ENCODE data around the gene PDIA5.

PDIA5 gene

DNA sequence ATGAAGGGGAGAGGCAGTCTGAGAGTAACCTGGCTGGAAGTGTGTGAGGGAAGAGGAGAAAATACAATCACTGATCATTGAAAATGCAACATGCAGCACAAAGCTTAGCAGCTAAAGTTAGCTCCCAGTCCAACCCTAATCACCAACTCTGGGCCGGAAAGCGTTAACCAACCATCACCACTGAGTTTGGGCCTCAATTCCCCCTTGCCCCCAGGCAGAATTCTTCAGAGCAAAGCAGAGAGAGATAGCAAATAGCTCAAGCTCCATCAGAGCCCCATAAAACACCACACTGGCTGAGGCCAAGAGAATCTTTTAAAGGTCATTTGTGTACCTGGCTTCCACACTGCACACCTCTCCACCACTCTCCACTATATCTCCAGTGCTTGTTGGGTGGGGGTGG is 16.2 kb upstream of the PDIA5 start:
- H3K27me3 ChIP-seq (ENCODE audit: insufficient read depth, low read length, poor library complexity, severe bottlenecking) = no peaks in the 10 kb centered on the region
- no peaks in the 10 kb centered on the region for H3K9me3 ChIP-seq (ENCODE audit: insufficient read depth, low read depth, low read length)
- no peak overlapping the region for H3K4me3 ChIP-seq (ENCODE audit: low read length, poor library complexity, severe bottlenecking)
- no peak overlapping the region for H3K4me2 ChIP-seq (ENCODE audit: low read depth, low read length, poor library complexity, severe bottlenecking)
- H3K36me3 ChIP-seq (ENCODE audit: insufficient read depth, low read length) = no peaks in the 10 kb centered on the region
- no peak overlapping the region for H3K9ac ChIP-seq (ENCODE audit: low read depth, low read length, poor library complexity, severe bottlenecking)
- 0 out of 2 replicates have a peak overlapping the region, but pooled peaks have one; percentile 16 for H2AFZ ChIP-seq (ENCODE audit: low read length)
- H4K20me1 ChIP-seq (ENCODE audit: insufficient read depth, low read length, poor library complexity, severe bottlenecking) = no peaks in the 10 kb centered on the region
- no peaks in the 10 kb centered on the region for H3K9me2 ChIP-seq (replicated peaks; ENCODE audit: low read depth, low read length)
- no peak for TF ChIP-seq EZH2phosphoT487 (IDR thresholded peaks at IDR 0.05; ENCODE audit: borderline replicate concordance)
- TF ChIP-seq, protein P1, sequence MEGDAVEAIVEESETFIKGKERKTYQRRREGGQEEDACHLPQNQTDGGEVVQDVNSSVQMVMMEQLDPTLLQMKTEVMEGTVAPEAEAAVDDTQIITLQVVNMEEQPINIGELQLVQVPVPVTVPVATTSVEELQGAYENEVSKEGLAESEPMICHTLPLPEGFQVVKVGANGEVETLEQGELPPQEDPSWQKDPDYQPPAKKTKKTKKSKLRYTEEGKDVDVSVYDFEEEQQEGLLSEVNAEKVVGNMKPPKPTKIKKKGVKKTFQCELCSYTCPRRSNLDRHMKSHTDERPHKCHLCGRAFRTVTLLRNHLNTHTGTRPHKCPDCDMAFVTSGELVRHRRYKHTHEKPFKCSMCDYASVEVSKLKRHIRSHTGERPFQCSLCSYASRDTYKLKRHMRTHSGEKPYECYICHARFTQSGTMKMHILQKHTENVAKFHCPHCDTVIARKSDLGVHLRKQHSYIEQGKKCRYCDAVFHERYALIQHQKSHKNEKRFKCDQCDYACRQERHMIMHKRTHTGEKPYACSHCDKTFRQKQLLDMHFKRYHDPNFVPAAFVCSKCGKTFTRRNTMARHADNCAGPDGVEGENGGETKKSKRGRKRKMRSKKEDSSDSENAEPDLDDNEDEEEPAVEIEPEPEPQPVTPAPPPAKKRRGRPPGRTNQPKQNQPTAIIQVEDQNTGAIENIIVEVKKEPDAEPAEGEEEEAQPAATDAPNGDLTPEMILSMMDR (conservative IDR thresholded peaks at IDR 0.05; ENCODE audit: low read length) = no peak
- peaks cover 6% of the 10 kb centered on the region for H3K4me1 ChIP-seq (ENCODE audit: insufficient read depth, low read length, poor library complexity, severe bottlenecking)
- no peaks in the 10 kb centered on the region for H3F3A ChIP-seq (ENCODE audit: low read depth)
- H3K79me2 ChIP-seq (ENCODE audit: insufficient read depth, low read length) = no peaks in the 10 kb centered on the region

DNA sequence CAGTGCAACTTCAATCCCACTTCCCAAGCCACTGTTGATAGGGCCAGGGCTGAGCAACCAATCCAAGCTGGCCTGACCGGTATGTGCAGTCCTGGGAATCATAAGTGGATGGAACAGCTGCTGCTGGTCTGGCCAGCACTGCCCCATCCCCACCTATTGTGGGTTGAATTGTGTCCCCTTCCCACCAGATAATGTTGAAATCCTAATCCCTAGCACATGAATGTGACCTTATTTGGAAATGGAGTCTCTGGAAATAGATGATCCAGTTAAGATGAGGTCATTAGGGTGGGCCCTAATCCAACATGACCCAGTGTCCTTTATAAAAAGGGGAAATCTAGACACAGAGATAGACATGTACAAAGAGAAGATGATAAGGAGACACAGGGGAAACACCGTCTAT is 13.7 kb upstream of the PDIA5 start:
- H3K4me2 ChIP-seq (ENCODE audit: low read depth, low read length, poor library complexity, severe bottlenecking) = no peak overlapping the region
- H3K9ac ChIP-seq (ENCODE audit: low read depth, low read length, poor library complexity, severe bottlenecking) = no peak overlapping the region
- no peaks in the 10 kb centered on the region for H3K36me3 ChIP-seq (ENCODE audit: insufficient read depth, low read length)
- H3K9me2 ChIP-seq (replicated peaks; ENCODE audit: low read depth, low read length) = no peaks in the 10 kb centered on the region
- no peak overlapping the region for H2AFZ ChIP-seq (ENCODE audit: low read length)
- H3F3A ChIP-seq (ENCODE audit: low read depth) = no peaks in the 10 kb centered on the region
- no peaks in the 10 kb centered on the region for H3K27me3 ChIP-seq (ENCODE audit: insufficient read depth, low read length, poor library complexity, severe bottlenecking)
- TF ChIP-seq, protein P1 (conservative IDR thresholded peaks at IDR 0.05; ENCODE audit: low read length) = no peak
- no peak for TF ChIP-seq EZH2phosphoT487 (IDR thresholded peaks at IDR 0.05; ENCODE audit: borderline replicate concordance)
- no peak overlapping the region for H3K4me3 ChIP-seq (ENCODE audit: low read length, poor library complexity, severe bottlenecking)
- H3K4me1 ChIP-seq (ENCODE audit: insufficient read depth, low read length, poor library complexity, severe bottlenecking) = peaks cover 20% of the 10 kb centered on the region
- no peaks in the 10 kb centered on the region for H4K20me1 ChIP-seq (ENCODE audit: insufficient read depth, low read length, poor library complexity, severe bottlenecking)
- H3K79me2 ChIP-seq (ENCODE audit: insufficient read depth, low read length) = no peaks in the 10 kb centered on the region
- no peaks in the 10 kb centered on the region for H3K9me3 ChIP-seq (ENCODE audit: insufficient read depth, low read depth, low read length)

DNA sequence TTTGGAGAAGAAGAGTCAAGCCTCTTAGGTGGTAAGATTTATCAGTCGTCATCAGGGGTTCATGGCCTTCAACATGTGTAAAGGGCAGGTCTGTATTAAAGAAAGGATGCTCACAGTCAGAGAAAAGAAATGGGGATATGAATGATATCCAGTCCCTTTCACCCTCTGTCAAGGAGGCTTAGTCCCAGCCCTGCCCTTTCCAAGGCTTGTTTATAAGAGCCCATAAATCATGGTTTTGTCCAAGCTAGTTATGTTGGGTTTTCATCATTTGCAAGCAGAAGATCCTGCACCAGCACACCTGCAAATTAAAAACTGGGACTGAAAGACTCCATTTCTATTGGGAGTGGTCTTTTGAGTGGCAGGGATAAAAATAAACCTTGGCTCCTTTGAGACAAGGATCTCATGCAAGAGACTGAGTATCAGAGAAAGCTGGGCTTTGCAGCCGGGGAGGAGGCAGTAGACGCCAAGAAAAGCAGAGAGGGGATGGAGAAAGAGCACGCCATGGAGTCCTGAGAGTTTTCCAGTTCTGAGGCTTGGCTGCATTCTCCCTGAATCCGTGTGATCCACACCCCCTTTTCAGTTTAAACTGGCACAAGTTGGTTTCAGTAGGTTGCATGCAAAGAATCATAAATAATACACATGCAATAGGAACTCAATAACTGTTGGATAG is 12.6 kb upstream of the PDIA5 start:
- no peak overlapping the region for H3K9ac ChIP-seq (ENCODE audit: low read depth, low read length, poor library complexity, severe bottlenecking)
- H3K4me2 ChIP-seq (ENCODE audit: low read depth, low read length, poor library complexity, severe bottlenecking) = no peak overlapping the region
- H3F3A ChIP-seq (ENCODE audit: low read depth) = no peaks in the 10 kb centered on the region
- no peaks in the 10 kb centered on the region for H3K9me2 ChIP-seq (replicated peaks; ENCODE audit: low read depth, low read length)
- no peaks in the 10 kb centered on the region for H3K79me2 ChIP-seq (ENCODE audit: insufficient read depth, low read length)
- no peak overlapping the region for H3K4me3 ChIP-seq (ENCODE audit: low read length, poor library complexity, severe bottlenecking)
- H4K20me1 ChIP-seq (ENCODE audit: insufficient read depth, low read length, poor library complexity, severe bottlenecking) = no peaks in the 10 kb centered on the region
- peaks cover 21% of the 10 kb centered on the region for H3K4me1 ChIP-seq (ENCODE audit: insufficient read depth, low read length, poor library complexity, severe bottlenecking)
- no peaks in the 10 kb centered on the region for H3K9me3 ChIP-seq (ENCODE audit: insufficient read depth, low read depth, low read length)
- no peak overlapping the region for H2AFZ ChIP-seq (ENCODE audit: low read length)
- TF ChIP-seq EZH2phosphoT487 (IDR thresholded peaks at IDR 0.05; ENCODE audit: borderline replicate concordance) = no peak
- TF ChIP-seq, protein P1 (conservative IDR thresholded peaks at IDR 0.05; ENCODE audit: low read length) = no peak
- H3K36me3 ChIP-seq (ENCODE audit: insufficient read depth, low read length) = no peaks in the 10 kb centered on the region
- H3K27me3 ChIP-seq (ENCODE audit: insufficient read depth, low read length, poor library complexity, severe bottlenecking) = no peaks in the 10 kb centered on the region

Measured in Loucy (cell line).